GM20431 (cell line): ENCODE results near the gene FANCC.

ENCODE experiments used
- in situ Hi-C: fragments of 300-500 bp; cut with MseI, MboI; formaldehyde crosslinking; loops from one replicate; pipeline ENCODE4 v1.15.0; 2020; ENCODE audit warnings: low sequenced_read_pairs; ENCODE audit not compliant: unreplicated experiment

Gene FANCC

DNA sequence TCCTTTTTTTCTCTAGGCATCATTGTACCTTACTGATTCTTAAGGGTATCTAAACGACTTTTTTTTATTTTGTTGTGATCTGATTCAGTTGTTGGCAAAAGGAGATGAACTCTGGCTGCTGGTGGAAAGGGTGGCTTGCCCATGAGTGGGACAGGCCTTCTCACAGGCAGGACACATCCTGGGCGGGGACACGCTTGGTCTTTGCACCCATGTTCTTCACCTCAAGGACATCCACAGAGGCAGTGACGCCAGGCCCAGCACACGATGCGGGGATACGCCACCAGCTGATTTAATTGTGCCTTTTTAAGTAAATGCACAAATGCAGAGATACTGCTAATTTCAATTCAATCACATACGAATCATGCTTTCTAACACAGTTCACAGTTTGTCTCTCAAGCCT is 208.1 kb downstream of the FANCC start:
- in situ Hi-C loops: loop anchor here (25.0 kb wide), 1 partner anchor 322 kb away; no protein-coding TSS in a partner anchor

DNA sequence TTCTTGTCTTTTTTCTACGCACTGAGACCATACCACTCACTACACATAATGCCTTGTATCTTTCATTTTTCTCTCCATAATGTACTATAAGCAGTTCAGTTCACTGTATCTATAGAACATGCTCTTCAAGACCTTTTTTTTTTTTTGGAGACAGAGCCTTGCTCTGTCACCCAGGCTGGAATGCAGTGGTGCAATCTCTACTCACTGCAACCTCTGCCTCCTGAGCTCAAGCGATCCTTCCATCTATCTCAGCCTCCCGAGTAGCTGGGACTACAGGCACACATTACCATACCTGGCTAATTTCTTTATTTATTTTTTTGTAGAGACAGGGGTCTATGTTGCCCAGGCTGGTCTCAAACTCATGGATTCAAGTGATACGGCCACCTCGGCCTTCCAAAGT is 208.7 kb downstream of the FANCC start:
- in situ Hi-C loops: loop anchor here (25.0 kb wide), 1 partner anchor 321 kb away; no protein-coding TSS in a partner anchor

DNA sequence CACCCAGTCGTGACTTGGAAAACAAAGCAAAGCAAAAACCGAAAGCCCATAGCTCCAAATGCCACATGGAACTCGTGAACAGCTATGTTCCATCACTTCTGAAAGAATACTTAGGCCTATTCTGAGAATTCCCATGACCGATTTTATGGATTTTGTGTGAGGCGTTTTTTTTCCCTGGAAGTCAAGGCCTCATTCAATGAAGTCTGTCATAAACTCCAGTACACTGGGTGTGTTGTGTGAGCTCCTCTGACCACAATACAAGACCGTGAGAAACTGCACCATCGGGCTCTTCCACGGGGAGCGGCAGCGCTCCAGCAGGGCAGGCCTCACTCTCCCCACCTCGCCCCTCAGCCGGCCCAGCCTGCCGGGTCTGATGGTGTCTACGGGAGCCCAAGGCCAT is 209.5 kb downstream of the FANCC start:
- in situ Hi-C loops: loop anchor here (25.0 kb wide), 1 partner anchor 321 kb away; no protein-coding TSS in a partner anchor

GRCh38 chr9:95107001-95107749 is 210.3 kb downstream of the FANCC start:
- in situ Hi-C loops: loop anchor here (25.0 kb wide), 1 partner anchor 320 kb away; no protein-coding TSS in a partner anchor

GRCh38 chr9:95105519-95106287 is 211.8 kb downstream of the FANCC start:
- in situ Hi-C loops: loop anchor here (25.0 kb wide), 1 partner anchor 318 kb away; no protein-coding TSS in a partner anchor

DNA sequence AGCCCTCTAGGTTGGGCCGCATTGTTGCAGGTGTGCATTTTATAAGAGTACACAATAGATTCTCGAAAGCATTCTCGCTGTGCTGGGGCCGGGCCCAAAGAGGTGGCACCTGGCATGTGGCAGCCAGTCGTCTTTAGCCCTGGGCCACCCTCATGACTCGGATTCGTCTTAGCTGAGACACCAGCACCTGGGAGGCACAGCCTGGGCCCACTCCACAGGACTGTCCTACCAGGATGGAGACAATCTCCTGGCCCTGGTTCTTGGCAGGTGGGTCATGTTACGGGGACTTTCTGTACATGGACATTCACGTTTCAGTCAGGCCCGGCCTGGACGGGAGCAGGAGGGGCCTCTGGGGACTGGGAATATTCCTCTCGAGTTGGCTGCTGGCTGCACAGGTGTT is 212.5 kb downstream of the FANCC start:
- in situ Hi-C loops: loop anchor here (25.0 kb wide), 1 partner anchor 318 kb away; no protein-coding TSS in a partner anchor

- in situ Hi-C loops: loop anchor here (25.0 kb wide), 1 partner anchor 317 kb away; no protein-coding TSS in a partner anchor
These were observed 212.9 kb downstream of the FANCC start for GRCh38 chr9:95104581-95104960.

GRCh38 chr9:95103871-95104580 is 213.5 kb downstream of the FANCC start:
- in situ Hi-C loops: loop anchor here (25.0 kb wide), 1 partner anchor 317 kb away; no protein-coding TSS in a partner anchor

GRCh38 chr9:95103281-95103771 is 214.2 kb downstream of the FANCC start:
- in situ Hi-C loops: loop anchor here (25.0 kb wide), 1 partner anchor 316 kb away; no protein-coding TSS in a partner anchor

DNA sequence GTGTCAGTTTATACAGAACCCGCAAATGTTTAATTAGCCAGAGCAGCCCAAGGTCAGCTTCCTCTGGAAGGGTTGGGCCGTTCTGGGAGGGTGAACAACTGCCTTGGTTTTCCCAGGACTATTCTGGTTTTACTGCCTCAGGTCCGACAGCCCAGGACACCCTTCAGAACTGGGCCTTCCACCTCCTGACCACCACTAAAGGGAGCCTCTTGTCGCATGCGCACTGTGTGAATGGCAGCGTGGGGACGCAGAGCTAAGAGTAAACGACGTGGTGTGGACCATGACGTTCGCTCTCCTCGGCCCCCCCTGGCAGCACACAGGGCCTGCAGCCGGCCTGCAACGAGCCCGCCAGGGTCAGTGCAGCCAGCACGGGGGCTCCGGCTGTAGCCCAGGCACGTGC is 214.9 kb downstream of the FANCC start:
- in situ Hi-C loops: loop anchor here (25.0 kb wide), 1 partner anchor 315 kb away; no protein-coding TSS in a partner anchor

DNA sequence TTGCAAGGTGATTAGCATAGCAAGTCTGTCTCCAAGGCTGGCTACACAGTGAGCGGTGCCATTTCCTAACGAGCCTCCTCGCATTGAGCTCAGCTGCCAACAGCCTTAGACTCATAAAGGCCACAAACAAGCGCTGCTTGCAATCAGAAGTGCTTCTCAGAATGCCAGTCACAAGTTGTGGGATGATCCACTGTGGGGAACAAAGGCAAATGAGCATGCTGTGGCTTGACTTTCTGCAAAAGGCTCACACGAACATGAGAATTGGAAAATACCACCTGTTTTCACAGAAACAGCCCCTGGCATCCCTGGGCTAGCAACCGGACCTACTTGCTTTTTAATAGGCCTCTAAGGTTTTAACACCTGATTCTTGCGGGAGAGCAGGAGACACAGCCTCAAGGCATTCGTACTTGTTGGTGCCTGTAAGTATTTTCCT is 215.5 kb downstream of the FANCC start:
- in situ Hi-C loops: loop anchor here (25.0 kb wide), 1 partner anchor 315 kb away; no protein-coding TSS in a partner anchor

DNA sequence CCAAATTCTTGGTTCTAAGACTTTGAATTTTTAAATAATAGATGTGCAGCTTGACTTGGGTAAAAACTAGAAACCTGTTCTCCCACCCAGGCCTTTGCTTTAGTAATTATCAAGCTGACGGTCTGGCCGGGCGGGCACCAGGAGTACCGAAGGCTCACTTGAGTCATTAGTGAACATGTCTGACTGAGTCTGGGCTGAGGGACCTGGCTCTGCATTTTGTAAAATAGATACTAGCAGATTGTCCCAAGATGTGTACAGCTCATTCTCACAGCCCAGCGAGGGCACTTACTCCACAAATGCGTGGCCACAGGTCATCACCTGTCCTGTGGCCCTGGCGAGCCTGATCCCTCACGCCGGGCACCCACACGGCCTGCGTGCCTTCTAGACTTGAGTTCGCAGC is 216.2 kb downstream of the FANCC start:
- in situ Hi-C loops: loop anchor here (25.0 kb wide), 1 partner anchor 314 kb away; no protein-coding TSS in a partner anchor

GRCh38 chr9:95100071-95100627 is 217.4 kb downstream of the FANCC start:
- in situ Hi-C loops: loop anchor here (25.0 kb wide), 1 partner anchor 313 kb away; no protein-coding TSS in a partner anchor

GRCh38 chr9:95099321-95100070 is 218.0 kb downstream of the FANCC start:
- in situ Hi-C loops: loop anchor here (25.0 kb wide), 1 partner anchor 312 kb away; no protein-coding TSS in a partner anchor

DNA sequence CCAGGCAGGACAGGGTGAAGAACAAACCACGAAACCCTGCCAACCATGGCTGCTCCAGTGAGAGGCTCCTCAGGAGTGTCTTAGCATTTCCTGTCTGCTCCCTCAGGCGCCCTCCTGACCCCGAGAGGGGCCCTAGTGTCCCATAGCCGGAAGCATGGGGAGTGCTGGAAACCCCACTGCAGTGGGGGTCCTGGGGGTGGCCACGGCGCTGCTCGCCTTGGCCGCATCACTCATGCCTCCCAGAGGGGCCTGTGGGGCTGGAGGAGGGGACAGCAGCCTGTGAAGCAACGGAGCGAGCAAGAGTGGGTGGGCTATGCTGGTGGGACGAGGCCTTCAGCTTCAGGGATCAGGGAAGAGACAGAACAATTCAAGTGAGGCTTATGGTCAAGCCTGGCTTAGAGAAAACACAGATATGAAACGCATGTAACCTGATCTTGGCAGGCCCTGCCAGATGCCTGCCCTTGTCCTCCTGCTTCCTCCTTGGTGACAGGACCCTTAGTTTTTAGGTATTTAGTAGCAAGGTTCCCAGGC is 219.1 kb downstream of the FANCC start:
- in situ Hi-C loops: no loop called here

GRCh38 chr9:95097279-95097678 is 220.2 kb downstream of the FANCC start:
- in situ Hi-C loops: no loop called here

- in situ Hi-C loops: no loop called here
These were observed 220.7 kb downstream of the FANCC start for GRCh38 chr9:95096807-95097206.

GRCh38 chr9:95096381-95096780 is 221.1 kb downstream of the FANCC start:
- in situ Hi-C loops: no loop called here
